ENCODE measurements around the gene MYRIP. TPM values are rescaled to one million over a fixed set of nuclear protein-coding genes. Genes with fewer than 3 reads are reported as not detected.

MYRIP gene
- total and polyA plus RNA-seq, 11 donors, result 0.42 to 2.2 (median 0.90) TPM

GRCh38 chr3:40097131-40098117 is 288.0 kb downstream of the MYRIP start:
- Histone ChIP-seq H3K9me3 (peaks cover 0 to 21% (median 12%) of the 10 kb centered on the region in 12 donors), H3K4me3 (no peak overlapping the region), H3K27ac (no peak overlapping the region), H3K27me3 (no peaks in the 10 kb centered on the region), H3K36me3 (no peaks in the 10 kb centered on the region), H3K4me1 (no peaks in the 10 kb centered on the region)
- TF ChIP-seq, protein P1, sequence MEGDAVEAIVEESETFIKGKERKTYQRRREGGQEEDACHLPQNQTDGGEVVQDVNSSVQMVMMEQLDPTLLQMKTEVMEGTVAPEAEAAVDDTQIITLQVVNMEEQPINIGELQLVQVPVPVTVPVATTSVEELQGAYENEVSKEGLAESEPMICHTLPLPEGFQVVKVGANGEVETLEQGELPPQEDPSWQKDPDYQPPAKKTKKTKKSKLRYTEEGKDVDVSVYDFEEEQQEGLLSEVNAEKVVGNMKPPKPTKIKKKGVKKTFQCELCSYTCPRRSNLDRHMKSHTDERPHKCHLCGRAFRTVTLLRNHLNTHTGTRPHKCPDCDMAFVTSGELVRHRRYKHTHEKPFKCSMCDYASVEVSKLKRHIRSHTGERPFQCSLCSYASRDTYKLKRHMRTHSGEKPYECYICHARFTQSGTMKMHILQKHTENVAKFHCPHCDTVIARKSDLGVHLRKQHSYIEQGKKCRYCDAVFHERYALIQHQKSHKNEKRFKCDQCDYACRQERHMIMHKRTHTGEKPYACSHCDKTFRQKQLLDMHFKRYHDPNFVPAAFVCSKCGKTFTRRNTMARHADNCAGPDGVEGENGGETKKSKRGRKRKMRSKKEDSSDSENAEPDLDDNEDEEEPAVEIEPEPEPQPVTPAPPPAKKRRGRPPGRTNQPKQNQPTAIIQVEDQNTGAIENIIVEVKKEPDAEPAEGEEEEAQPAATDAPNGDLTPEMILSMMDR (IDR thresholded peaks at IDR 0.05), result no peak
- no peak for TF ChIP-seq POLR2A (IDR thresholded peaks at IDR 0.05)
- intact Hi-C loops (cut with DNase I), result no loop called here
- ATAC-seq (no peak), DNase-seq (no peak)
- 51 to 69% (median 61%) methylated on average over 9 of the region's 9 CpGs for WGBS, 4 donors

GRCh38 chr3:40098261-40098759 is 288.9 kb downstream of the MYRIP start:
- Histone ChIP-seq H3K36me3 (no peaks in the 10 kb centered on the region), H3K27me3 (no peaks in the 10 kb centered on the region), H3K4me3 (no peak overlapping the region), H3K27ac (no peak overlapping the region), H3K9me3 (peaks cover 0 to 21% (median 12%) of the 10 kb centered on the region in 12 donors), H3K4me1 (no peaks in the 10 kb centered on the region)
- ATAC-seq (no peak), DNase-seq (no peak)
- intact Hi-C loops (cut with DNase I), result no loop called here
- no peak for TF ChIP-seq POLR2A (IDR thresholded peaks at IDR 0.05)
- TF ChIP-seq, protein P1 (IDR thresholded peaks at IDR 0.05), result no peak

DNA sequence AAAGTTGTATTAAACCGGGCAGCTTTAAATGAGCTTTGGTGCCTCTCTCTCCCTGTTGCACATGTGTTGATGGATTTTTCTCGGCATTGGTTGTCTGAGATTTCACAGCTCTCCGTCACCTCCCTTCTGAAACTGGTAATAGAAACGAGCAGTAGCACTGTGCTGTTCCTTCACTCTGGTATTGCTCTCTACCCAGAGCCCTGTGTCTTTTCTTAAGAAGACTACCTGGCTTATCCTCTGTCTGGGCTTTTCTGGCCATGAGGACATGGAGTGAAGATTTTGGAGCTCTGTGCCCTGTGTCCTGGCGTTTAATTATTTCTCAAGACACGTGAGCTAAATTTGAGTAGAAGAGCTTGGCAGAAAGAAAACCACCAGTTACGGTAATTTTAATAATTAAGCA is 290.5 kb downstream of the MYRIP start:
- TF ChIP-seq POLR2A (IDR thresholded peaks at IDR 0.05), result no peak
- TF ChIP-seq, protein P1 (IDR thresholded peaks at IDR 0.05), result no peak
- no peaks in the 10 kb centered on the region for H3K27me3 ChIP-seq
- intact Hi-C loops (cut with DNase I), result no loop called here
- no peak overlapping the region for H3K27ac ChIP-seq
- no peak for DNase-seq
- ATAC-seq, result no peak
- no peak overlapping the region for H3K4me3 ChIP-seq
- WGBS, 4 donors, result 65 to 77% (median 73%) methylated on average over 7 of the region's 7 CpGs
- H3K4me1 ChIP-seq, result no peaks in the 10 kb centered on the region
- no peaks in the 10 kb centered on the region for H3K36me3 ChIP-seq
- H3K9me3 ChIP-seq, result peaks cover 0 to 21% (median 12%) of the 10 kb centered on the region in 12 donors

- Histone ChIP-seq H3K4me3 (no peak overlapping the region), H3K27ac (no peak overlapping the region), H3K9me3 (peaks cover 0 to 21% (median 12%) of the 10 kb centered on the region in 12 donors), H3K4me1 (no peaks in the 10 kb centered on the region), H3K27me3 (no peaks in the 10 kb centered on the region), H3K36me3 (no peaks in the 10 kb centered on the region)
- TF ChIP-seq, protein P1 (IDR thresholded peaks at IDR 0.05), result no peak
- TF ChIP-seq POLR2A (IDR thresholded peaks at IDR 0.05), result no peak
- ATAC-seq, result no peak
- no peak for DNase-seq
- intact Hi-C loops (cut with DNase I), result no loop called here
Observed at GRCh38 chr3:40102182-40102581, 292.8 kb downstream of the MYRIP start.
